CD8-positive, alpha-beta memory T cell (primary cell): ENCODE measurements around the gene SLITRK5. TPM values are rescaled to one million over a fixed set of nuclear protein-coding genes. Genes with fewer than 3 reads are reported as not detected.
A peak's percentile ranks its signal among the peaks of the same experiment; 100 is the strongest.

Experiments used
- CTCF ChIA-PET: fragments of 350-600 bp; sonication (Branson Sonifier 250); formaldehyde crosslinking; loops from one replicate; lab custom pipeline; 2021; ENCODE audit warnings: antibody characterized with exemption; lab: Charles Lee
- POLR2A ChIA-PET: fragments of 350-600 bp; sonication (Branson Sonifier 250); formaldehyde crosslinking; loops from one replicate; lab custom pipeline; 2021; ENCODE audit warnings: antibody characterized with exemption; lab: Charles Lee
- DNase-seq, 5 donors: peaks; one replicate each; pipeline versions ENCODE4 v3.0.0 to v3.0.0-alpha.2; 2020 to 2022; ENCODE audit warnings: mixed read lengths in 1 of 5
- H3K27ac ChIP-seq: one replicate; pipeline ENCODE4 v1.7.0; 2013; ENCODE audit warnings: low read depth, mild to moderate bottlenecking, low read length, moderate library complexity
- H3K27me3 ChIP-seq: 2 replicates; pipeline ENCODE4 v1.7.0; 2013; ENCODE audit warnings: low read length, mild to moderate bottlenecking; ENCODE audit not compliant: insufficient read depth, poor library complexity, severe bottlenecking
- H3K36me3 ChIP-seq: 2 replicates; pipeline ENCODE4 v1.7.0; 2013; ENCODE audit warnings: mild to moderate bottlenecking, low read length, moderate library complexity; ENCODE audit not compliant: insufficient read depth
- H3K4me1 ChIP-seq: 2 replicates; pipeline ENCODE4 v1.7.0; 2013; ENCODE audit warnings: mild to moderate bottlenecking, low read length, moderate library complexity; ENCODE audit not compliant: insufficient read depth
- H3K4me3 ChIP-seq: 2 replicates; pipeline ENCODE4 v1.7.0; 2013; ENCODE audit warnings: mild to moderate bottlenecking, low read length
- H3K9me3 ChIP-seq: 2 replicates; pipeline ENCODE4 v1.7.0; 2013; ENCODE audit warnings: mild to moderate bottlenecking, low read length
- H3K27ac Mint-ChIP-seq, 8 donors: one replicate each; pipeline ENCODE4 v1.8.0; 2020 to 2021; ENCODE audit warnings: mixed read lengths in 8 of 8, mild to moderate bottlenecking in 6 of 8, inconsistent platforms in 3 of 8, moderate library complexity in 3 of 8
- H3K27me3 Mint-ChIP-seq, 2 donors: one replicate each; pipeline ENCODE4 v1.8.0; 2020 to 2021; ENCODE audit warnings: mixed read lengths in 2 of 2, mild to moderate bottlenecking in 1 of 2, moderate library complexity in 1 of 2
- H3K36me3 Mint-ChIP-seq, 3 donors: one replicate each; pipeline ENCODE4 v1.8.0; 2020 to 2021; ENCODE audit warnings: mixed read lengths in 3 of 3, inconsistent platforms in 1 of 3, mild to moderate bottlenecking in 1 of 3
- H3K4me1 Mint-ChIP-seq, 3 donors: one replicate each; pipeline ENCODE4 v1.8.0; 2020 to 2021; ENCODE audit warnings: mixed read lengths in 3 of 3, inconsistent platforms in 1 of 3, mild to moderate bottlenecking in 1 of 3
- H3K4me3 Mint-ChIP-seq, 7 donors: one replicate each; pipeline ENCODE4 v1.8.0; 2020 to 2021; ENCODE audit warnings: mixed read lengths in 7 of 7, mild to moderate bottlenecking in 6 of 7, moderate library complexity in 4 of 7, inconsistent platforms in 2 of 7
- H3K9me3 Mint-ChIP-seq, 5 donors: one replicate each; pipeline ENCODE4 v1.8.0; 2020 to 2022; ENCODE audit warnings: mixed read lengths in 5 of 5, mild to moderate bottlenecking in 3 of 5, moderate library complexity in 2 of 5, inconsistent platforms in 1 of 5
- polyA plus RNA-seq: library from polyadenylated mRNA; unstranded; fragments of 300-500 nt; fragmentation: Illumina TruSeq; gene quantifications from one replicate; pipeline ENCODE4 v1.2.3, GENCODE V29; 2021
- total RNA-seq, 2 experiments: library from RNA; stranded (reverse); gene quantifications; one replicate each; pipeline ENCODE4 v1.2.3, GENCODE V29; 2021

Gene SLITRK5, protein sequence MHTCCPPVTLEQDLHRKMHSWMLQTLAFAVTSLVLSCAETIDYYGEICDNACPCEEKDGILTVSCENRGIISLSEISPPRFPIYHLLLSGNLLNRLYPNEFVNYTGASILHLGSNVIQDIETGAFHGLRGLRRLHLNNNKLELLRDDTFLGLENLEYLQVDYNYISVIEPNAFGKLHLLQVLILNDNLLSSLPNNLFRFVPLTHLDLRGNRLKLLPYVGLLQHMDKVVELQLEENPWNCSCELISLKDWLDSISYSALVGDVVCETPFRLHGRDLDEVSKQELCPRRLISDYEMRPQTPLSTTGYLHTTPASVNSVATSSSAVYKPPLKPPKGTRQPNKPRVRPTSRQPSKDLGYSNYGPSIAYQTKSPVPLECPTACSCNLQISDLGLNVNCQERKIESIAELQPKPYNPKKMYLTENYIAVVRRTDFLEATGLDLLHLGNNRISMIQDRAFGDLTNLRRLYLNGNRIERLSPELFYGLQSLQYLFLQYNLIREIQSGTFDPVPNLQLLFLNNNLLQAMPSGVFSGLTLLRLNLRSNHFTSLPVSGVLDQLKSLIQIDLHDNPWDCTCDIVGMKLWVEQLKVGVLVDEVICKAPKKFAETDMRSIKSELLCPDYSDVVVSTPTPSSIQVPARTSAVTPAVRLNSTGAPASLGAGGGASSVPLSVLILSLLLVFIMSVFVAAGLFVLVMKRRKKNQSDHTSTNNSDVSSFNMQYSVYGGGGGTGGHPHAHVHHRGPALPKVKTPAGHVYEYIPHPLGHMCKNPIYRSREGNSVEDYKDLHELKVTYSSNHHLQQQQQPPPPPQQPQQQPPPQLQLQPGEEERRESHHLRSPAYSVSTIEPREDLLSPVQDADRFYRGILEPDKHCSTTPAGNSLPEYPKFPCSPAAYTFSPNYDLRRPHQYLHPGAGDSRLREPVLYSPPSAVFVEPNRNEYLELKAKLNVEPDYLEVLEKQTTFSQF
- total RNA-seq (not detected), polyA plus RNA-seq (not detected)

DNA sequence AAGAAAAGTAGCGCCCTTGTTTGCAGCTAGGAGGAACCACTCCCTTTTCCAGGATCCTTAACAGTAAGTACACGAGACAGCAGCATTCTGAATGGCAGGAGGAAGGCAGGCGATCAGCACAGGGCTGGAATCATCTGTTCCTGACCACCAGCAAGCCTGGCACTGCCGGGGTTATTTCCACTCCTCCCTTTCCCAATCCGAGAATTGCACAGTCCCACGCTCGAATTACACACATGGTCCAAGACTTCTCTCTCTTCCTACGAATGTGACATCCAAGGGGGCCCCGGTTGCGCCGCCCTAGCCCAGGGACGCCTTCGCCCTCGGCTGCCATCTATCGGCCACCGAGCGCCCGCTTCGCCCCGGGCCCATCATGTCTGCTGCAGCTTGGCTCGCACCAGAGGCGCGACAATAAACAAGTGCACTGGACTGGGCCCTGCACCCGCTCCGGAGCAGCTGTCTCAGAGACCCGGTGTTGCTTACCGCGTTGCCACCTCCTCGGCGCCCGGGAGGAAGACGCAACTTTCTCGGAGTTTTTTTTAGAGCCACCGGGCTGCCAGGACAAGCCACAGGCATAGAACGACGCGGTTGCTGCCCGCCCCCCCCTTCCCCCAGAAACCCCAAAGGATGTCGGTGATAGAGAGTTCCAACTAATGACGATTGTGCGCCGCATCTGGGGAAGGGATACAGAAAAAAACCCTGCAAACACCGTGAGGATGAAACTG is at the start of gene SLITRK5:
SLITRK5 (plus strand) TSS at position 341 of the 722 bp plus-strand sequence. CDS start 4,018 bp downstream, outside the sequence.
- Histone ChIP-seq H3K4me3 (no peak within 1 kb of the TSS), H3K9me3 (no peaks in the 10 kb centered on the region), H3K36me3 (no peaks in the 10 kb centered on the region), H3K27ac (no peak within 1 kb of the TSS), H3K4me1 (peaks cover 5% of the 10 kb centered on the region), H3K27me3 (peaks cover 16% of the 10 kb centered on the region)
- ChIA-PET POLR2A (no interaction called here), CTCF (no interaction called here)
- Mint-ChIP-seq H3K27me3 (peaks cover 30 to 45% of the 10 kb centered on the region in 2 donors), H3K4me3 (peak within 1 kb of the TSS; percentile 72 to 92 (median 83)), H3K4me1 (peaks cover 16 to 33% (median 29%) of the 10 kb centered on the region in 3 donors), H3K9me3 (peaks cover 0 to 17% (median 13%) of the 10 kb centered on the region in 5 donors), H3K36me3 (no peaks in the 10 kb centered on the region), H3K27ac (peak within 1 kb of the TSS in 1 of 8 donors; percentile 83)
- DNase-seq = peak in 4 of 5 donors; percentile 17 to 54 (median 38)

DNA sequence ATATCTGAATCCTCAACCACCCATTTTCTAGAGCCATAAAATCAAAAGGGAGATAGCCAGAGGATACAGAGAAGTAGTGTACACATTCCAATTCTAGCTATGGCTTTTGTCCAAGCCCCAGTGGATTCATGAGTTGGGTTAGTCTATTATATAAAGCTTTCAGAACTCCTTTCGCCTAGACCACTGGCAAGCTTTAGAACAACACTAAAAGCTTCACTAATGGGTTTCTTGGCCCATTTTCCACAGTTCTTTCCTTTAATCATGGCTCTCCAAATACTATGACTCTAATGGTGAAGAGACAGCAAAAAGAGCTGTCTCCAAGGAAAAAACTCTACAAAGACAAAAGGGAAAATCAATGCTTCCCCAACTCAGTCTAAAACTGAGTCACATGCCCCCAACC is 48.2 kb upstream of the SLITRK5 start:
- Mint-ChIP-seq H3K36me3 (no peaks in the 10 kb centered on the region), H3K9me3 (peaks cover 0 to 9% (median 0%) of the 10 kb centered on the region in 5 donors), H3K27me3 (no peaks in the 10 kb centered on the region), H3K4me1 (no peaks in the 10 kb centered on the region), H3K4me3 (no peak overlapping the region), H3K27ac (no peak overlapping the region)
- Histone ChIP-seq H3K4me3 (no peak overlapping the region), H3K9me3 (no peaks in the 10 kb centered on the region), H3K36me3 (no peaks in the 10 kb centered on the region), H3K27me3 (no peaks in the 10 kb centered on the region), H3K27ac (no peak overlapping the region), H3K4me1 (no peaks in the 10 kb centered on the region)
- ChIA-PET POLR2A (no interaction called here), CTCF (no interaction called here)
- DNase-seq = no peak

DNA sequence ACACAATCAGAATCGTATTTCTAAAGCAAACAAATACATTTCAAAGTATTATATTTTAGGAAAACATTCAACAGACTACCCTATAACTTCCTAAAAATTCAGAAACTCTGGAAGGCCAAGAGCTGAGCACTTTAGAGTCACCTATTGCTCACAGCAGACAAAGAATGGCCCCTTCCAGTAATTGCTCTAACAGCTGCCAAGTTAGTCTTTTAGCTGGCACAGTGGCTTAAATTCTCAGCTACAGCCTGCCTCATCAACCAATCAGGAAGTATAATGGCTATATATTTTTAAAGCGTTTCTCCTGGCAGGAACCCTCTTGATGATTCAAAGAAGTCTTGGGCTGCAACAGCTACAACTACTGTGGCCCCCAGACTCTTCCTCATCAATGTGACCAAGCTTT is 14.9 kb upstream of the SLITRK5 start:
- Mint-ChIP-seq H3K4me1 (no peaks in the 10 kb centered on the region), H3K27ac (no peak overlapping the region), H3K9me3 (peaks cover 0 to 11% (median 3%) of the 10 kb centered on the region in 5 donors), H3K36me3 (no peaks in the 10 kb centered on the region), H3K27me3 (no peaks in the 10 kb centered on the region), H3K4me3 (no peak overlapping the region)
- Histone ChIP-seq H3K9me3 (no peaks in the 10 kb centered on the region), H3K36me3 (no peaks in the 10 kb centered on the region), H3K4me3 (no peak overlapping the region), H3K27ac (no peak overlapping the region), H3K27me3 (no peaks in the 10 kb centered on the region), H3K4me1 (no peaks in the 10 kb centered on the region)
- DNase-seq = no peak
- CTCF ChIA-PET = no interaction called here
- POLR2A ChIA-PET = no interaction called here

DNA sequence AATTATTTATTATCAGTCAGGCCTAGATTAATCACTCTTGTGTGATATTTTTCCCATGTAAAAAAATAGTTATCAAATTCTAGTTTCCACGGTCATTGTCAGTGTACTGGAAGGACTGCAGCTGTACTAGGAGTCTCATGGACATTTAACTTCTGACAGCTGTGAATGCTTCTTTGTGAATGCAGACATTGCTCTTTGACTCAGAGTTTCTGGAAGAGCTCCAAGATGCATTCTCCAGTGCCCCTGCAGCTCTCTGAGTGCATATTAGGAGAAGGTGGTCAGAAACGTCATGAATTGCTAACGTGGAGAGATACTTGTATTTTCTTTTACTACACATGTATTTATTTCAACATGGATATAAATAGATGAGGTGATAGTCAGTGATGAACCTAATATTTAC is 9.7 kb upstream of the SLITRK5 start:
- Mint-ChIP-seq H3K4me1 (no peaks in the 10 kb centered on the region), H3K36me3 (no peaks in the 10 kb centered on the region), H3K27me3 (no peaks in the 10 kb centered on the region), H3K27ac (no peak overlapping the region), H3K9me3 (peaks cover 0 to 5% (median 0%) of the 10 kb centered on the region in 5 donors), H3K4me3 (no peak overlapping the region)
- ChIA-PET CTCF (no interaction called here), POLR2A (no interaction called here)
- no peaks in the 10 kb centered on the region for H3K27me3 ChIP-seq
- H3K27ac ChIP-seq = no peak overlapping the region
- H3K4me3 ChIP-seq = no peak overlapping the region
- no peaks in the 10 kb centered on the region for H3K36me3 ChIP-seq
- DNase-seq = no peak
- H3K9me3 ChIP-seq = no peaks in the 10 kb centered on the region
- H3K4me1 ChIP-seq = no peaks in the 10 kb centered on the region

DNA sequence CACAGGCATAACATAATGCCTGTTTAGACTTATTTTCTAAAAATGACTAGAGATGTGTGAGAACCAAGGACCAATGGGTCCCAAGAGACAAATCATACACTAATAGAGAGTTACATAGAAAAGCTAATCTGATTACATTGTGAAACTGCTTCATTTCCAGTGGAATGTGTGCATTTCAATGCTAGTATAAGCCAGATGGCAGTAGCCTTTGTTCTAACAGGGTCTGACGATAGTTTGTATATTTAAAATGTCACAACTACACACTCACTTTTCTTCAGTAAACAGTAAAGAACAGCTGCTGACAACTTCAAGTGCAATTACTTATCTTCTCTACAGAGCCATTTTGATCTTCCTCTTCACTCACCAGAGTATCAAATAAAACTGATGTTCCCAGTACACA is 4.3 kb upstream of the SLITRK5 start:
- Mint-ChIP-seq H3K27me3 (peaks cover 7 to 14% of the 10 kb centered on the region in 2 donors), H3K4me3 (no peak overlapping the region), H3K27ac (no peak overlapping the region), H3K4me1 (peaks cover 2 to 12% (median 10%) of the 10 kb centered on the region in 3 donors), H3K36me3 (no peaks in the 10 kb centered on the region), H3K9me3 (peaks cover 0 to 7% (median 3%) of the 10 kb centered on the region in 5 donors)
- H3K36me3 ChIP-seq = no peaks in the 10 kb centered on the region
- ChIA-PET POLR2A (no interaction called here), CTCF (no interaction called here)
- no peak overlapping the region for H3K27ac ChIP-seq
- no peak overlapping the region for H3K4me3 ChIP-seq
- H3K4me1 ChIP-seq = no peaks in the 10 kb centered on the region
- H3K27me3 ChIP-seq = no peaks in the 10 kb centered on the region
- H3K9me3 ChIP-seq = no peaks in the 10 kb centered on the region
- DNase-seq = no peak

DNA sequence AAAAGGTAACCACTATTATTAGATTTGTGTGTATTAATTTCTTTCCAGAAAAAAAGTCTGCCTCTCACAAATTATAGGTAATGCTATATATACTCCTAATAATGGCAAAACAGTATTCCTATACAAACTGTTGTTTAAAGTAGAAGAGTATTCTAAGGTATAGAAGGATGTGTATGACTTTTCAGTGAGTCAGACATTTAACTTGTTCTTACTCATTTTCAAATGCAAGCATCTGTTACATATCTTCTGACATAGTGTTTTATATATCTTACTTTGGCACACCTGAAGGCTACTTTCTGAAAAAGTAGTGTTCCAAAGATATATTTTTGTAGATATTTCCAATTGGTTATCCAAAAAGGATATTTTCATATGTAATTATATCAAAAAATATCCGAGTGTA is 3.5 kb upstream of the SLITRK5 start:
- Mint-ChIP-seq H3K9me3 (peaks cover 0 to 9% (median 5%) of the 10 kb centered on the region in 5 donors), H3K4me1 (peaks cover 4 to 14% (median 13%) of the 10 kb centered on the region in 3 donors), H3K27me3 (peaks cover 8 to 17% of the 10 kb centered on the region in 2 donors), H3K27ac (no peak overlapping the region), H3K36me3 (no peaks in the 10 kb centered on the region), H3K4me3 (no peak overlapping the region)
- ChIA-PET CTCF (no interaction called here), POLR2A (no interaction called here)
- H3K4me3 ChIP-seq = no peak overlapping the region
- H3K27ac ChIP-seq = no peak overlapping the region
- no peaks in the 10 kb centered on the region for H3K36me3 ChIP-seq
- H3K9me3 ChIP-seq = no peaks in the 10 kb centered on the region
- H3K4me1 ChIP-seq = no peaks in the 10 kb centered on the region
- H3K27me3 ChIP-seq = no peaks in the 10 kb centered on the region
- DNase-seq = no peak

DNA sequence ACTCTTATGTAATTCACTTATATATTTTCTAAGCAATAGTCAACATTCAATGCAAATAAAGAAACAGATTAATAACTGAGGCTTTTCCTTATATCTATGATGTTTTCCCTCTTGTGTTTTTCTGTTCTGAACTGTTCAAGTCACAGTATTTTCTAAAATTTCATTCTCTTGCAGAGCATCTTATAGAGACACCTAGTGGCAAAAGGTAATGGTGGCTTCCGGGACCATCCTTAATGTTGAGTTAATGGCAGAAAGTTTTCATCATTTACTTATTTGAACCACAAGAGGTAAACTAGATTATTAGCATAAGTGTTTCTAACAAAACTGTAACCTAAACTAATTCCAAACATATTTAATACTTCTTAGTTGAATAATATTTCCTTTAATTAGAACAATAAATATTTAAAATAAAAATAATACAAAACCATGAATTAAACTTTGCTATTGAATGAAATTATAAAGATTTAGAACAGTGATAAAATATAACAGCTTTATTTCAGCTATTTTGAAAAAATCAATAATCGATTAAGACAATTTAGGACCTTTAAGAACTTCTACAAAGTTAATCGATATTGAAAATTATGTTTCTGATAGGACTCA is 1.7 kb upstream of the SLITRK5 start:
- Mint-ChIP-seq H3K4me3 (no peak overlapping the region), H3K27ac (no peak overlapping the region), H3K4me1 (peaks cover 16 to 32% (median 28%) of the 10 kb centered on the region in 3 donors), H3K9me3 (peaks cover 0 to 16% (median 11%) of the 10 kb centered on the region in 5 donors), H3K36me3 (no peaks in the 10 kb centered on the region), H3K27me3 (peaks cover 23 to 35% of the 10 kb centered on the region in 2 donors)
- Histone ChIP-seq H3K36me3 (no peaks in the 10 kb centered on the region), H3K4me1 (peaks cover 5% of the 10 kb centered on the region), H3K4me3 (no peak overlapping the region), H3K27ac (no peak overlapping the region), H3K27me3 (peaks cover 10% of the 10 kb centered on the region), H3K9me3 (no peaks in the 10 kb centered on the region)
- DNase-seq = no peak
- ChIA-PET CTCF (no interaction called here), POLR2A (no interaction called here)
